Activated naive CD8-positive, alpha-beta T cell treated with anti-CD3 and anti-CD28 coated beads, Interleukin-2, amount 50 U/mL, for 24 hours (primary cell): ENCODE measurements around the gene CRYBA2.
A peak's percentile ranks its signal among the peaks of the same experiment; 100 is the strongest.

Experiments
- ATAC-seq: fragments of 150-1000 bp; cut with Tn5 transposase; one replicate; pipeline ENCODE4 v1.10.0; 2021
- DNase-seq: peaks from one replicate; pipeline ENCODE4 v3.0.0; 2021
- H3K27ac Mint-ChIP-seq: one replicate; pipeline ENCODE4 v1.8.0; 2021; ENCODE audit warnings: mild to moderate bottlenecking, mixed read lengths
- H3K27me3 Mint-ChIP-seq: one replicate; pipeline ENCODE4 v1.8.0; 2021; ENCODE audit warnings: mixed read lengths
- H3K36me3 Mint-ChIP-seq: one replicate; pipeline ENCODE4 v1.8.0; 2021; ENCODE audit warnings: low read depth, mixed read lengths
- H3K4me1 Mint-ChIP-seq: one replicate; pipeline ENCODE4 v1.8.0; 2021; ENCODE audit warnings: mixed read lengths
- H3K4me3 Mint-ChIP-seq: one replicate; pipeline ENCODE4 v1.8.0; 2021; ENCODE audit warnings: mild to moderate bottlenecking, moderate library complexity, mixed read lengths
- H3K9me3 Mint-ChIP-seq: one replicate; pipeline ENCODE4 v1.8.0; 2021; ENCODE audit warnings: mixed read lengths

CRYBA2 gene

DNA sequence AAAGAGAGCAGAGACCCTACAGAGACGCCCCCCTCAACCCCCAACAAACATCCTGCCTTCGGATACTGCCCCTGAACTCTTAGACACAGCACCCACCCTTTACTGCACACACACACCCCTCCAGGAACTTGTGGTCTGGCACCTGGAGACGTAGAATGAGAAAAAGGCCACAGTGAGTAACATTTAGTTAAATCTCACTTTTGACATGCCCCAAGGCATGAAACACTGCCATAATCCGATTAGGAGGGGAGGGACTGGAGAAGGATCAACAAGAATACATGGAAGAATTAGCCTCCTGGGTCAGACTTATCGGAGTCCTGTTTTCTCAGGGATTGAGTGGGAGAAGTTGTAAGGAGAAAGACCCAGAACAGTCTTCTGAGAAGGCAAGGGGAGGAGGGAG lies 29.6 kb downstream of the CRYBA2 start:
- peaks cover 11% of the 10 kb centered on the region for H3K4me1 Mint-ChIP-seq
- no peak overlapping the region for H3K4me3 Mint-ChIP-seq
- ATAC-seq (no peak), DNase-seq (no peak)
- H3K27ac Mint-ChIP-seq: no peak overlapping the region
- H3K9me3 Mint-ChIP-seq: no peaks in the 10 kb centered on the region
- H3K36me3 Mint-ChIP-seq: no peaks in the 10 kb centered on the region
- peaks cover 71% of the 10 kb centered on the region for H3K27me3 Mint-ChIP-seq

DNA sequence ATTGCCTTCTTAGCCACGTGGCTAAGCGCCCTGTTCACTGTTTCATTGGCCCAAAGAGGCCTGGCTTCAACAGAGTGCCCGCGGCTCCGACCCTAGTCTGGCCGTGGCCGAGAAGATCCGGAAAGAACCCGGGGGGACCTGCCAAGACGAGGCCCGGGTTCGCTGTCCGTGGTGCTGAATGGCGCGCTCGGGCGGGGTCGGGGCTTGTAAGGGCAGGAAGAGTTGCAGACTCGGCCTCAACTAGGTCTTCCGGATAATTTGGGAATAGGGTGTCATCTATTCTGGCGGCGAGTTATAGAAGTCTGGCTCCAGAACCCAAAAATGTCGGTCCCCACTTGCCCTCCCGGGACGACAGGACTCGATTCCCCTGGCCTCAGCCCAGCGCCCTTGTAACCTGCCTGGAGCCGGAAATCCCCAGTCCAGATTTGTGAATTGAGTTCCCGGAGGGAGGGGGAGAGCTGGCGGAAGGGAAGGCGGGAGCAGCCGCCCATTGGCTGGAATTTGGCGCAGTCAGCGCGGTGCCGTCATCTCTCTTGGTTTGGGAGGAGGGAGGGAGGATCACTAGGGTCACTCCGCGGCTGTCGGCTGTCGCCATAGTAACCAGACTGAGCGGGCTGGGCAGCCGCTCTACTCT lies 30.2 kb downstream of the CRYBA2 start:
- H3K4me1 Mint-ChIP-seq: peaks cover 11% of the 10 kb centered on the region
- no peak for ATAC-seq
- no peak overlapping the region for H3K4me3 Mint-ChIP-seq
- no peak overlapping the region for H3K27ac Mint-ChIP-seq
- H3K9me3 Mint-ChIP-seq: no peaks in the 10 kb centered on the region
- H3K27me3 Mint-ChIP-seq: peaks cover 74% of the 10 kb centered on the region
- H3K36me3 Mint-ChIP-seq: no peaks in the 10 kb centered on the region
- peak; percentile 64 for DNase-seq

DNA sequence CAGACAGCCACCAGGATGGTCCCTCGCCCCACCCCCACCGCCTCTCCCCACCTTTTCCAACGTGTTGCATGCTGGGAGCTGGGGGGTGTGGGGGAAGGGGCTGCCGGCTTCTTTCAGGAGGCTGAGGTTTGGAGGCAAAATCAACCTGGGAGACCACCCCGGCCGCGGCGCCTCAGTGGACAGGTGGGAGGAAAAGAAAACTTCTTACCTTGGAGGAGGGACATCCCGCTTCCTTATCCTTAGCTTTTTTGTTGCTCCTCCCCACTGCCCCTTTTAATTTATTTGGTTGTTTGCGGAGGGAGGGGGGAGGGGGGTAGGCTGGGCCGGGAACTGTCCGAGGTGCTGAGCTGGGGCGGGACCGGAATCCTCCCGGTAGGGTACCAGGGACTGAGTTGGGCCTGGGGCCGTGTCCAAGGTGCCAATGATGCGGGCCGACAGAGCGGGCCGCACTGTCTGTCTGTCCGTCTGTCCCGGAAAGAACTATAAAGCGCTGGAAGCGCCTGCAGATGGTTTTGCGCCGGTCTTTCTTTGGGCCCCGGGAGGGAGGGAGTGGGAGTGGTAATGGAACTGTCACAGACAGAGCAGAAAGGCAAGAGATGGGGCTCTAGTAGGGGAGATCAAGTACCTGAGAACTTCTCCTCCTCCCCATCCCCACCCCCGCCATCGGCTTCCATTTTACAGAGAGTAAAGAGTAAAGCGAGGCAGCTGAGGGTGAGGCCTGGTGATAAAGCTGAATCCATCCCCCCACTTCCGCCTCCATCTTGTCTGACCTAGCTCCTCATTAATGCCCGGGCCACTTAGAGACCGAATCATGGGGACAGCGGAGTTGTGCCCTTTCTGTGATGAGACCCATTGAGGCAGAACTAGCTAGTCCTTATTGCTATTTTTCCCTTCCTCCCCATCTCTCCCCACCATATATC lies 31.3 kb downstream of the CRYBA2 start:
- no peaks in the 10 kb centered on the region for H3K36me3 Mint-ChIP-seq
- no peak overlapping the region for H3K4me3 Mint-ChIP-seq
- peaks cover 77% of the 10 kb centered on the region for H3K27me3 Mint-ChIP-seq
- H3K27ac Mint-ChIP-seq: no peak overlapping the region
- ATAC-seq (no peak), DNase-seq (no peak)
- H3K9me3 Mint-ChIP-seq: no peaks in the 10 kb centered on the region
- peaks cover 11% of the 10 kb centered on the region for H3K4me1 Mint-ChIP-seq

DNA sequence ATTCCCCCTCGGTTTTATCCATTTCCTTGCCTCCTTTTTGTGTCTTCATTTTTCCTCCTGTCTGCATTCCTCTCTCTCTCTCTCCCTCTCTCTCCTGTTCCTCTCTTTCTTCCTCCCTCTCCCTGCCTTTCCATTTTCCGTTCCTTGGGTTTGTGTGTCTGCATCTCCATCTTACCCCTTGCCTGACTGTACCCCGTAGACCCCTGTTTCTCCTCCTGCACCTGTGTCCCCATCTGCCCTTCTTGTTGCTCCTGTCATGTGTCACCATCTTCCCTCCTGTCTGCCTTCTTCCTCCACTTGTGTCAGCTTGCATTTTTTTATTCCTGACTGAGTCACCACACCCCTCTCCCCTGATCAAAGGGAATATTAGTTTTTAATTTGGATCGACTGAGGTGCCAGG lies 32.0 kb downstream of the CRYBA2 start:
- DNase-seq (no peak), ATAC-seq (no peak)
- H3K27me3 Mint-ChIP-seq: peaks cover 77% of the 10 kb centered on the region
- peak overlapping the region; percentile 35 for H3K27ac Mint-ChIP-seq
- H3K36me3 Mint-ChIP-seq: no peaks in the 10 kb centered on the region
- H3K9me3 Mint-ChIP-seq: no peaks in the 10 kb centered on the region
- H3K4me1 Mint-ChIP-seq: peaks cover 11% of the 10 kb centered on the region
- H3K4me3 Mint-ChIP-seq: peak overlapping the region; percentile 34

DNA sequence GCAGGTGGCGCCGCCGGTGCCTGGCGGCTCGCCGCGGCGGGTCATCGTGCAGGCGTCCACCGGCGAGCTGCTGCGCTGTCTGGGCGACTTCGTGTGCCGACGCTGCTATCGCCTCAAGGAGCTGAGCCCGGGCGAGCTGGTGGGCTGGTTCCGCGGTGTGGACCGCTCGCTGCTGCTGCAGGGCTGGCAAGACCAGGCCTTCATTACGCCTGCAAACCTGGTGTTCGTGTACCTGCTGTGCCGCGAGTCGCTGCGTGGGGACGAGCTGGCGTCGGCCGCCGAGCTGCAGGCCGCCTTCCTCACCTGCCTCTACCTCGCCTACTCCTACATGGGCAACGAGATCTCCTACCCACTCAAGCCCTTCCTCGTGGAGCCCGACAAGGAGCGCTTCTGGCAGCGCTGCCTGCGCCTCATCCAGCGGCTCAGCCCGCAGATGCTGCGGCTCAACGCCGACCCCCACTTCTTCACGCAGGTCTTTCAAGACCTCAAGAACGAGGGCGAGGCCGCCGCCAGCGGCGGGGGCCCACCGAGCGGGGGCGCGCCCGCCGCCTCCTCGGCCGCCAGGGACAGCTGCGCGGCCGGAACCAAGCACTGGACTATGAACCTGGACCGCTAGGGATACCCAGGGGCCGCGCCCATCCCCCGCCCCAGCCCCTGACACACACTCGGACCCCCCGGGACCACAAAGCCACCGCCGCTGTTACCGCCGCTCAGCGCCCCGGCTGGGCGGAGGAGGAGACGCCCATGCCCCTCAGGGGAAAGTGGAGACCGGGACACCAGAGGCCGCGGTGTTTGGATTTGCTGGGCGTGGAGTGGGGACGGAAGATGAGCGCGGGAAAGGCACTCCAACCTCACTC lies 32.7 kb downstream of the CRYBA2 start:
- Mint-ChIP-seq H3K4me1 (peaks cover 11% of the 10 kb centered on the region), H3K27ac (no peak overlapping the region), H3K9me3 (no peaks in the 10 kb centered on the region), H3K4me3 (peak overlapping the region; percentile 49), H3K36me3 (no peaks in the 10 kb centered on the region), H3K27me3 (peaks cover 74% of the 10 kb centered on the region)
- no peak for ATAC-seq
- DNase-seq: no peak

DNA sequence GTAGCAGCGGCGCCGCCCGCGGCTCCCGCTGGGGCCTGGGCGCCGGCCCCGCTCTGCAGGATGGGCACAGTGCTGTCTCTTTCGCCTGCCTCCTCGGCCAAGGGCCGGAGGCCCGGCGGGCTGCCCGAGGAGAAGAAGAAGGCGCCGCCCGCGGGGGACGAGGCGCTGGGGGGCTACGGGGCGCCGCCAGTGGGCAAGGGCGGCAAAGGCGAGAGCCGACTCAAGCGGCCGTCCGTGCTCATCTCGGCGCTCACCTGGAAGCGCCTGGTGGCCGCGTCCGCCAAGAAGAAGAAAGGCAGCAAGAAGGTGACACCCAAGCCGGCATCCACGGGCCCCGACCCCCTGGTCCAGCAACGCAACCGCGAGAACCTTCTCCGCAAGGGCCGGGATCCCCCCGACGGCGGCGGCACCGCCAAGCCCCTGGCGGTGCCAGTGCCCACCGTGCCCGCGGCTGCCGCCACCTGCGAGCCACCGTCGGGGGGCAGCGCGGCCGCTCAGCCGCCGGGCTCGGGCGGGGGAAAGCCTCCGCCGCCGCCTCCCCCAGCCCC lies 33.4 kb downstream of the CRYBA2 start:
- H3K4me1 Mint-ChIP-seq: peaks cover 11% of the 10 kb centered on the region
- no peak overlapping the region for H3K4me3 Mint-ChIP-seq
- no peaks in the 10 kb centered on the region for H3K9me3 Mint-ChIP-seq
- ATAC-seq: no peak
- no peaks in the 10 kb centered on the region for H3K36me3 Mint-ChIP-seq
- peaks cover 74% of the 10 kb centered on the region for H3K27me3 Mint-ChIP-seq
- no peak overlapping the region for H3K27ac Mint-ChIP-seq
- no peak for DNase-seq

DNA sequence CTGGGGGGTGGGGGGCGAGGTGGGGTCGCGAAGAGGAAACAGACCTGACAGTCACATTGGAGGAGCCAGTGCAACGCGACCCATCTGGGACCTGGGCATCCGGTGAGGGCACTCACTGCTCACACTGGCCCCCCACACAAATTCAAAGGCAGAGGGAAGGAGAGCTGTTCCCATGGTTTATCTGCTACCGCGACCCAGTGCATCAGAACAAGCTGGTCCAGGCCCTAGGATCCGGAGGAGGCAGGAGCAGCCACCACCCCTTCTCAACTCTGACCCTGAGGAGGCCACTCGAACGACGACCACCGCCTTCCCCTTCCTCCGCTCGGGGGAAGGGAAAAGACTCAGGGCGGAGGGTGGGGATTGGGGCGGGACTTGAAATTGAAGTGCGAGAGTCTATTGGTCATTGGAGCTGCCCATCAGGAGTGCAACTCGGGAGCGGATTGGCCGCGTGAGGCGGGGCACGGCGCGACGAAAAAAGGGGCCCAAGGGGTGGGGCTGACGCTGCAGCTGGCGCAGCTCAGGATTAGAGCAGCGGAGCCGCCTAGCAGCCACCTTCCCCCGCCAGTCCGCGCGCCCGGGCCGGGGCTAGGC lies 34.0 kb downstream of the CRYBA2 start, which contains the start of gene CDK5R2:
Gene CDK5R2 (plus strand): TSS at position 526 of the 591 bp plus-strand sequence. CDS start 155 bp downstream, outside the sequence.
- DNase-seq: peak; percentile 85
- H3K27ac Mint-ChIP-seq: no peak within 1 kb of the TSS
- peak within 1 kb of the TSS; percentile 62 for H3K4me3 Mint-ChIP-seq
- peaks cover 69% of the 10 kb centered on the region for H3K27me3 Mint-ChIP-seq
- peaks cover 11% of the 10 kb centered on the region for H3K4me1 Mint-ChIP-seq
- no peaks in the 10 kb centered on the region for H3K36me3 Mint-ChIP-seq
- ATAC-seq: peak; percentile 97
- no peaks in the 10 kb centered on the region for H3K9me3 Mint-ChIP-seq

DNA sequence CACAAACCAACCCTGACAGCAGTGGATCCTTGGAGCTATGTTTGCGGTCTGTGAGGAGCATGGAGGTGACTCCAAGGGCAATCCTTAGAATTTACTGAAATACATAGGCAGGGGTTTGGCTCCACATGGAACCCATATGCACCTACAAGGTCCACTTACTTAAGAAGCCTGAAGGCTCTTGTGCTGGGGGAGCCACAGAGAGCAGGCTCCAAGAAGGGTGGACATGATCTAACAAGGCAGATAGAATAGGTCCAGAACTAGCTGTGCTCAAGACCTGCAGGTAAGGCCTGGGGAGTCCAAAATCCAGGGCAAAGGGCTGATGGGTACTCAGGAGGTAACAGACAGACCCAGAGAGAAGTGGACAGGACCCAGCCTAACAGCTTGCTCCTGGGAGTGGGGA lies 34.9 kb downstream of the CRYBA2 start:
- Mint-ChIP-seq H3K4me1 (peaks cover 11% of the 10 kb centered on the region), H3K36me3 (no peaks in the 10 kb centered on the region), H3K4me3 (no peak overlapping the region), H3K27ac (no peak overlapping the region), H3K27me3 (peaks cover 65% of the 10 kb centered on the region), H3K9me3 (no peaks in the 10 kb centered on the region)
- no peak for DNase-seq
- ATAC-seq: no peak

DNA sequence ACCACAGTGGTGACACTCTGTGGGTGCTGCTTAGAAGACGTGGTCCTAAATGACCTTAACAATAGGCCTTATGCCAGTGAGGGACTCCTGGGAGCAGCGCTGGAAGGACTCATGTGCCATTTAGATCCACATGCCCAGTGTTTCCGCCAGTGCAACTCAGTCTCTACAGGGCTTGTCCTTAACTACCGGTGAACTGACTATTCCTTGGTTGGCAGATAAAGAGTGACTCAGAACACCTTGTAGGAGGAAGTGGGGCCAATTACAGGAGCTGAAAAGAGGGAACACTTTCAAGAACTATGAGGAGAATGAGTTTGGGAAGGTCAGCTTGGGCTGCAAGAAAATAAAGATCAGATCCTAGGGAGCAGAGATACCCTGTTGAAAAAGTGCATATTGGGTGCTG lies 35.6 kb downstream of the CRYBA2 start:
- H3K4me3 Mint-ChIP-seq: no peak overlapping the region
- no peak for DNase-seq
- no peak for ATAC-seq
- peaks cover 11% of the 10 kb centered on the region for H3K4me1 Mint-ChIP-seq
- no peaks in the 10 kb centered on the region for H3K36me3 Mint-ChIP-seq
- no peak overlapping the region for H3K27ac Mint-ChIP-seq
- no peaks in the 10 kb centered on the region for H3K9me3 Mint-ChIP-seq
- H3K27me3 Mint-ChIP-seq: peaks cover 64% of the 10 kb centered on the region

DNA sequence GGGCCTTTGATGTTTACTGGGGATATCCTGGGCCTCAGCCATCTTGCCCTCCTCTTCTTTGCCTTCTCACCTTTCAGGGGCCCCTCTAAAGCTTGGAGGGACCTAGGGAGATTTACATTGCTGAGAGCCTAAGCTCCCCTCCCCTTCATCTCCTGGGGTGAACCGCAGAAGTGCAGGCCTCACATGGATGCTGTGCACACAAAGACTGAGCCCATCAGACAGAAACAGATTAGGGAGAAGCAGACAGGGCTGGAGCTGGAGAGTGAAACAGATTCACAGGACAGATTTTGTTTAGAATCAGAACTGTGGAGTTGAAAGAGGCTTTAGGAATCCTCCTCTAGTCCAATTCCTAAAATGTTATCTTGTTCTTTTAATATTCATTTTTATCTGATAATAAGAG lies 37.2 kb downstream of the CRYBA2 start:
- Mint-ChIP-seq H3K36me3 (no peaks in the 10 kb centered on the region), H3K4me3 (no peak overlapping the region), H3K9me3 (no peaks in the 10 kb centered on the region), H3K27ac (no peak overlapping the region), H3K4me1 (peaks cover 7% of the 10 kb centered on the region), H3K27me3 (peaks cover 56% of the 10 kb centered on the region)
- DNase-seq (no peak), ATAC-seq (no peak)

DNA sequence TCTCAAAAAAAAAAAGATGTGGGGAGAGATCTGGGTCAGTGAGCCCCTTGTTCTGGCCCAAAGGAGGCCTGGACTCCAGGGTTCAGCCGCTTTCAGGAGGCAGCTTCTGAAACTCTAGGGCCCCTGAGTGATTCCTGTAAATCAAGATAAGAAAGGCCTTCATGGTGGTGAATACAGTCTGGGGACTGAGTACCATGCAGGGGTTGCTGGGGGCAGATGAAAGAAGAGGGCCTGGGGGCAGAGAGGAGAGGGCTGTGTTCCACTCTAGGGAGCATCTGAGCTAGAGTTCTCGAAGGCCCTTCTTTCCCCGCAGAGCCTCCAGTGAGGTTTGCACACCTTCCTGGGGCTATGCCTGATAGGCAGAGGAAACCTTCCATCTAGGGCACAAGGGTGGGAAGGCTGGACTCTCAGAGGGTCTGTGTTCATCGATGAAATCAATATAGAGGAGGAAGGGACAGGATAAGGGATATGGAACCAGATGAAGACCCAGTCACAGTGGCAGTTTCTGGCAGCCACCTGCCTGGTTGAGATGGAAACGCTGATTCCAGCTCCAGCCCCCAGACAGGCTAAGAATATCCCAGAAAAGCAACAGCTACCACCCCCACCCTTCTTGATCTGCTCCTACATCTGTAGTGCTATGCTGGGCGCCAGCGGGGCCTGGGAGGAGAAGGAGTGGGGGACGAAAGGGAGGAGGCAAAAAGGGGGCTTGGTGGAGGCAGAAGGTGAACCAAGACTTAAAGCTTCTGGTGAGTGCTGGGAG lies 38.5 kb downstream of the CRYBA2 start:
- no peaks in the 10 kb centered on the region for H3K9me3 Mint-ChIP-seq
- ATAC-seq (no peak), DNase-seq (no peak)
- no peak overlapping the region for H3K4me3 Mint-ChIP-seq
- H3K27me3 Mint-ChIP-seq: peaks cover 51% of the 10 kb centered on the region
- peaks cover 3% of the 10 kb centered on the region for H3K4me1 Mint-ChIP-seq
- H3K36me3 Mint-ChIP-seq: no peaks in the 10 kb centered on the region
- H3K27ac Mint-ChIP-seq: no peak overlapping the region

DNA sequence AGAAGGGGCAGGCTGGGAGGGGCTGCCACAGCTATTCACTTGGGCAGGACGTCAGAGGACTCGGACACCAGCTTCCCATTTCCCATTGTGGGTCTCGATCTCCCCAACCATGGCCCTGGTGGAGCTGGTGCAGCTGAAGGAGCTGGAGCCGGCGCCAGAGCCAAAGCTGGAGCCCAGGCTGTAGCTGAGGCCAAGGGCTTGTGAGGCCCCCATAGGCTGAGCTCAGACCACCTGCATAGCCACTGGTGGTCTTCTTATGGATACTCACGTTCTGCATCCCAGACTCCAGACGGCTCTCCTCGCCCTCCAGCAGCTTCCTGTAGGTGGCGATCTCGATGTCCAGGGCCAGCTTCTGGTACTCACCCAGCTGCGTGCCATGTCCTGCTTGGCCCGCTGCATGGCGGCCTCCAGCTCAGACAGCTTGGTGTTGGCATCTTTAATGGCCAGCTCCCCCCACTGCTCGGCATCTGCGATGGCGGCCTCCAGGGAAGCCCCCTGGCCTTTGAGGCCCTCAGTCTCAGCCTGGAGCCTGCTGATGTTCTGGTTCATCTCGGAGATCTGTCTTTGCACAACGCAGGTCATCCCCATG lies 39.8 kb downstream of the CRYBA2 start:
- peaks cover 48% of the 10 kb centered on the region for H3K27me3 Mint-ChIP-seq
- no peak overlapping the region for H3K27ac Mint-ChIP-seq
- no peaks in the 10 kb centered on the region for H3K36me3 Mint-ChIP-seq
- ATAC-seq (no peak), DNase-seq (no peak)
- H3K9me3 Mint-ChIP-seq: no peaks in the 10 kb centered on the region
- H3K4me1 Mint-ChIP-seq: no peaks in the 10 kb centered on the region
- H3K4me3 Mint-ChIP-seq: no peak overlapping the region

DNA sequence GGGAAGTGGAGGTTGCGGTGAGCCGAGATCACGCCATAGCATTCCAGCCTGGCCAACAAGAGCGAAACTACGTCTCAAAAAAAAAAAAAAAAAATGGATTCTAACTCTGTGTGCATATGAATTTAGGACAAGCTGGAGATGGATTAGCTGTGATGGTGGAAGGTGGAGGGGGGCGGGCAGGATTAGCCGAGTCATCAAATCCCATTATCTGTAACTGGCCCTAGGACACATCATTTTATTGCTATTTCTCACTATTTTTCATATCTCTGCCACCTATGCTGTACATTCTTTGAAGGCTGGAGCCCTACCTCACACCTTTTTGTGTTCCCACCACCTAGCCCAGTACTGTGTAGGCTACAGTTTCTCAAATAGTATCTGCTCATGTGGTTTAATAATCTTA lies 41.1 kb downstream of the CRYBA2 start:
- H3K4me3 Mint-ChIP-seq: no peak overlapping the region
- DNase-seq (no peak), ATAC-seq (no peak)
- no peak overlapping the region for H3K27ac Mint-ChIP-seq
- H3K27me3 Mint-ChIP-seq: peaks cover 36% of the 10 kb centered on the region
- H3K4me1 Mint-ChIP-seq: no peaks in the 10 kb centered on the region
- H3K36me3 Mint-ChIP-seq: no peaks in the 10 kb centered on the region
- no peaks in the 10 kb centered on the region for H3K9me3 Mint-ChIP-seq
